A673 (cell line): Measurements from ENCODE around the gene FAIM2. TPM values are rescaled to one million over a fixed set of nuclear protein-coding genes. Genes with fewer than 3 reads are reported as not detected.

Experiments
- BruUV-seq: library from RNA; stranded (reverse); fragments of 400-500 nt; replicated peaks from 2 replicates; lab custom pipeline; 2021; lab: Mats Ljungman, UMichigan
- CTCF ChIA-PET: fragments of 300-600 bp; sonication (Branson Sonifier 250); formaldehyde crosslinking; loops from one replicate; lab custom pipeline; 2022; ENCODE audit warnings: antibody characterized with exemption; lab: Charles Lee
- POLR2A ChIA-PET: fragments of 300-600 bp; sonication (Branson Sonifier 250); formaldehyde crosslinking; loops from one replicate; lab custom pipeline; 2022; ENCODE audit warnings: antibody characterized with exemption; ENCODE audit not compliant: low non-redundant PET; lab: Charles Lee
- DNase-seq: peaks from one replicate; pipeline ENCODE4 v3.0.0-alpha.2; 2015; ENCODE audit warnings: low spot score
- H3K27ac ChIP-seq: fragments of 200-600 bp; sonication (generic); 2 replicates; pipeline ENCODE4 v1.5.1; 2016; ENCODE audit warnings: mixed run types, low read depth, mild to moderate bottlenecking, mixed read lengths, antibody characterized with exemption, low read length; ENCODE audit not compliant: poor library complexity, severe bottlenecking
- H3K27me3 ChIP-seq: fragments of 200-600 bp; sonication (generic); replicated peaks from 2 replicates; pipeline ENCODE4 v1.6.1; 2017; ENCODE audit warnings: mixed run types, low read depth, mild to moderate bottlenecking, mixed read lengths, antibody characterized with exemption, low read length; ENCODE audit not compliant: insufficient read depth, poor library complexity
- H3K36me3 ChIP-seq: fragments of 200-600 bp; sonication (generic); 2 replicates; pipeline ENCODE4 v1.6.1; 2016; ENCODE audit warnings: mixed run types, mild to moderate bottlenecking, mixed read lengths, antibody characterized with exemption, low read length; ENCODE audit not compliant: insufficient read depth, poor library complexity, severe bottlenecking
- H3K4me1 ChIP-seq: fragments of 200-600 bp; sonication (generic); 2 replicates; pipeline ENCODE4 v1.6.1; 2017; ENCODE audit warnings: mixed run types, mild to moderate bottlenecking, mixed read lengths, antibody characterized with exemption, low read length; ENCODE audit not compliant: insufficient read depth, poor library complexity, severe bottlenecking
- H3K4me3 ChIP-seq: fragments of 200-600 bp; sonication (generic); 2 replicates; pipeline ENCODE4 v1.5.1; 2016; ENCODE audit warnings: low read depth, mixed run types, mild to moderate bottlenecking, mixed read lengths, low read length; ENCODE audit not compliant: poor library complexity, severe bottlenecking
- H3K9me3 ChIP-seq: fragments of 200-600 bp; sonication (generic); 2 replicates; pipeline ENCODE4 v1.6.1; 2016; ENCODE audit warnings: mixed run types, low read depth, mild to moderate bottlenecking, mixed read lengths, antibody characterized with exemption, low read length; ENCODE audit not compliant: poor library complexity, severe bottlenecking
- EZH2 ChIP-seq: fragments of 200-600 bp; sonication (generic); IDR thresholded peaks from 2 replicates; pipeline ENCODE4 v1.6.1; 2017; ENCODE audit warnings: borderline replicate concordance, low read depth, mild to moderate bottlenecking, mixed read lengths, antibody characterized with exemption, low read length; ENCODE audit not compliant: poor library complexity, severe bottlenecking
- intact Hi-C: fragments of 100-400 bp; cut with micrococcal nuclease; formaldehyde crosslinking; loops from one replicate; pipeline ENCODE4 v1.10.0; 2022; ENCODE audit not compliant: unreplicated experiment
- total RNA-seq: library from RNA; stranded (reverse); gene quantifications from 2 replicates; pipeline ENCODE4 v1.2.3, GENCODE V29; 2021
- TF ChIP-seq, protein P1 (sequence below): fragments of 300-800, 200-600 bp; sonication (generic); conservative IDR thresholded peaks from 2 replicates; pipeline ENCODE4 v1.5.1; 2017; ENCODE audit warnings: low read depth, mild to moderate bottlenecking, antibody characterized with exemption, low read length, moderate library complexity, mixed read lengths

Gene FAIM2
- total RNA-seq, 1 experiment from 2014 or later: not detected

DNA sequence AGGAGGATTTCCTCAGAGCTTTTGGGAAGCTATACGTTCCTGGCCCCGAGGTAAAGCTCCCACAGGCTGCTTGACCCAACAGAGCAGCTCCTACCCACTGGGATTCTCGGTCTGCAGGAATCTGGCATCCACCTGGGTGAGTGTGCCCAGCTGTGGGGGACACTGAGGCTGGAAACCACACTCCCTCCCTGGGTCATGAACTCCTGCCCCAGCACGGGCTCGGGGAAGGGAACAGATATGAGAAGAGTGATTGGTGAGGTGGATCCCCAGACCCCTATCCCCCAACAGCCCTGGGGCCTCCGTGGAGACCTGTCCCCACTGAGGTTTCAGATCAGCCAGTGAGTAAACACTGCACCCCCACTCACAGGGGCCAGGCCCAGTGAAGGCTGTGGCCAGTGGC lies 3.3 kb downstream of the FAIM2 start:
- DNase-seq: no peak
- Histone ChIP-seq H3K9me3 (no peaks in the 10 kb centered on the region), H3K27ac (no peak overlapping the region), H3K27me3 (no peaks in the 10 kb centered on the region), H3K4me3 (no peak overlapping the region), H3K4me1 (no peaks in the 10 kb centered on the region), H3K36me3 (no peaks in the 10 kb centered on the region)
- no TSS peak for BruUV-seq
- TF ChIP-seq EZH2: no peak
- TF ChIP-seq, protein P1, sequence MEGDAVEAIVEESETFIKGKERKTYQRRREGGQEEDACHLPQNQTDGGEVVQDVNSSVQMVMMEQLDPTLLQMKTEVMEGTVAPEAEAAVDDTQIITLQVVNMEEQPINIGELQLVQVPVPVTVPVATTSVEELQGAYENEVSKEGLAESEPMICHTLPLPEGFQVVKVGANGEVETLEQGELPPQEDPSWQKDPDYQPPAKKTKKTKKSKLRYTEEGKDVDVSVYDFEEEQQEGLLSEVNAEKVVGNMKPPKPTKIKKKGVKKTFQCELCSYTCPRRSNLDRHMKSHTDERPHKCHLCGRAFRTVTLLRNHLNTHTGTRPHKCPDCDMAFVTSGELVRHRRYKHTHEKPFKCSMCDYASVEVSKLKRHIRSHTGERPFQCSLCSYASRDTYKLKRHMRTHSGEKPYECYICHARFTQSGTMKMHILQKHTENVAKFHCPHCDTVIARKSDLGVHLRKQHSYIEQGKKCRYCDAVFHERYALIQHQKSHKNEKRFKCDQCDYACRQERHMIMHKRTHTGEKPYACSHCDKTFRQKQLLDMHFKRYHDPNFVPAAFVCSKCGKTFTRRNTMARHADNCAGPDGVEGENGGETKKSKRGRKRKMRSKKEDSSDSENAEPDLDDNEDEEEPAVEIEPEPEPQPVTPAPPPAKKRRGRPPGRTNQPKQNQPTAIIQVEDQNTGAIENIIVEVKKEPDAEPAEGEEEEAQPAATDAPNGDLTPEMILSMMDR: no peak
- ChIA-PET POLR2A (no interaction called here), CTCF (no interaction called here)
- intact Hi-C loops: no loop called here

- Histone ChIP-seq H3K9me3 (no peaks in the 10 kb centered on the region), H3K27me3 (no peaks in the 10 kb centered on the region), H3K36me3 (no peaks in the 10 kb centered on the region), H3K27ac (no peak overlapping the region), H3K4me1 (no peaks in the 10 kb centered on the region), H3K4me3 (no peak overlapping the region)
- BruUV-seq: no TSS peak
- intact Hi-C loops: no loop called here
- CTCF ChIA-PET: no interaction called here
- POLR2A ChIA-PET: no interaction called here
- no peak for TF ChIP-seq EZH2
- TF ChIP-seq, protein P1: no peak
- DNase-seq: no peak
Measured at GRCh38 chr12:49899921-49900320, 3.8 kb downstream of the FAIM2 start.

DNA sequence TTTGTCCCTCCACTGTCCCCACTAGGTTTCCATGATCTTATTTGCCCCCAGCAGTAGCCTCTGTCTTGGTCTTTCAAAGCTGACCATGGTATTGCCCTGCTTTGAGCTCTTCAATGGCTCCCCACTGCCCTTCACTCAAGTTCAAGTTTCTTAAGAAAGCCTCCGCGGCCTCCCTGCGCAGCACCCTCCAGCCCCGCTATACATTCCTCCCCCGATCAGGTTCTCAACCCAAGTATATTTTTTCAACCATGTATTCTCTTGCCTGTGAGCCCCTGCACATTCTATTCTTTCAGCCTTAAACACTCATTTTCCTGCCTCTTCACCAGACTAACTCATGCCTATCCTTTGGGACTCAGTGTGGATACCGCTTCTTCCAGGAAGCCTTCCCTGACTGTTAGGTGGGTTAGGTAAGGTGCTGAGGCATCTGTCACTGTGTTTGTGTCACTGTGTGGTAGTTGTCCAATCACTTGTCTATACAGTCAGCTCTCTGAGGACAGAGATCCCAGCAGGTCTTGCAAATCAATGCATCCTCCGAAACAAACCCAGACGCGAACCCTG lies 4.3 kb downstream of the FAIM2 start:
- no TSS peak for BruUV-seq
- no peak for TF ChIP-seq EZH2
- TF ChIP-seq, protein P1: no peak
- CTCF ChIA-PET: no interaction called here

More for the DNA sequence above, 4.3 kb downstream of the FAIM2 start:
- Histone ChIP-seq H3K4me3 (no peak overlapping the region), H3K27me3 (no peaks in the 10 kb centered on the region), H3K36me3 (no peaks in the 10 kb centered on the region), H3K9me3 (no peaks in the 10 kb centered on the region), H3K4me1 (no peaks in the 10 kb centered on the region), H3K27ac (no peak overlapping the region)
- POLR2A ChIA-PET: no interaction called here
- DNase-seq: no peak
- intact Hi-C loops: no loop called here
